SU-DHL-6 (cell line): Measurements from ENCODE around the gene DLST.

Source experiments
- H2AFZ ChIP-seq: fragments of 200-600 bp; sonication (generic); 2 replicates; pipeline ENCODE4 v1.6.1; 2014; ENCODE audit warnings: low read depth, mild to moderate bottlenecking, moderate library complexity, mixed read lengths, antibody characterized with exemption, low read length; ENCODE audit not compliant: severe bottlenecking
- H3F3A ChIP-seq: fragments of 200-600 bp; shearing (Covaris generic); 2 replicates; pipeline ENCODE4 v1.6.0; 2016; ENCODE audit warnings: antibody characterized with exemption, mild to moderate bottlenecking; ENCODE audit not compliant: insufficient read depth
- H3K27ac ChIP-seq: fragments of 200-600 bp; sonication (generic); 2 replicates; pipeline ENCODE4 v1.5.1; 2016; ENCODE audit warnings: low read depth, mild to moderate bottlenecking, low read length, moderate library complexity, mixed read lengths
- H3K27me3 ChIP-seq: fragments of 200-600 bp; sonication (generic), shearing (Covaris generic); 2 replicates; pipeline ENCODE4 v1.6.0; 2014; ENCODE audit warnings: mild to moderate bottlenecking, low read length
- H3K36me3 ChIP-seq: fragments of 200-600 bp; sonication (generic); 2 replicates; pipeline ENCODE4 v1.6.1; 2014; ENCODE audit warnings: mild to moderate bottlenecking, low read length, mixed read lengths
- H3K4me2 ChIP-seq: fragments of 300-600, 200-600 bp; shearing (Covaris generic), sonication (generic); 2 replicates; pipeline ENCODE4 v1.6.0; 2014; ENCODE audit warnings: low read length, low read depth, mild to moderate bottlenecking; ENCODE audit not compliant: poor library complexity, severe bottlenecking
- H3K4me3 ChIP-seq: fragments of 200-600 bp; sonication (generic); 2 replicates; pipeline ENCODE4 v1.5.1; 2014; ENCODE audit warnings: antibody characterized with exemption, low read length, mild to moderate bottlenecking, mixed read lengths; ENCODE audit not compliant: insufficient read depth, poor library complexity, severe bottlenecking
- H3K79me2 ChIP-seq: fragments of 200-600 bp; sonication (generic); 2 replicates; pipeline ENCODE4 v1.6.1; 2014; ENCODE audit warnings: mild to moderate bottlenecking, low read length, moderate library complexity; ENCODE audit not compliant: insufficient read depth
- H3K9ac ChIP-seq: fragments of 200-600 bp; sonication (generic); 2 replicates; pipeline ENCODE4 v1.7.0; 2014; ENCODE audit warnings: mild to moderate bottlenecking, low read length
- H3K9me2 ChIP-seq: fragments of 200-600 bp; sonication (generic); replicated peaks from 2 replicates; pipeline ENCODE4 v1.6.1; 2014; ENCODE audit warnings: low read length; ENCODE audit not compliant: insufficient read depth
- H3K9me3 ChIP-seq: fragments of 200-600 bp; sonication (generic); 2 replicates; pipeline ENCODE4 v1.6.1; 2014; ENCODE audit warnings: low read length, mixed read lengths; ENCODE audit not compliant: insufficient read depth
- H4K20me1 ChIP-seq: fragments of 200-600 bp; sonication (generic); 2 replicates; pipeline ENCODE4 v1.6.1; 2014; ENCODE audit warnings: low read depth, mild to moderate bottlenecking, antibody characterized with exemption, low read length, moderate library complexity, mixed read lengths
- CTCF ChIP-seq: fragments of 200-600 bp; sonication (generic); IDR thresholded peaks from one replicate; pipeline ENCODE4 v1.5.1; 2017; ENCODE audit warnings: antibody characterized with exemption, mild to moderate bottlenecking, low read length, moderate library complexity; ENCODE audit not compliant: insufficient read depth, poor library complexity, severe bottlenecking
- EZH2phosphoT487 ChIP-seq: fragments of 200-600 bp; sonication (generic), shearing (Covaris generic); conservative IDR thresholded peaks from 2 replicates; pipeline ENCODE4 v1.6.1; 2018; ENCODE audit warnings: mild to moderate bottlenecking, antibody characterized with exemption, low read length, moderate library complexity, mixed read lengths

DLST gene

GRCh38 chr14:74945852-74946658 lies 64.3 kb downstream of the DLST start:
- Histone ChIP-seq H3K9me2 (no peaks in the 10 kb centered on the region), H2AFZ (peak overlapping the region; percentile 26), H3K9ac (no peak overlapping the region), H3K4me3 (no peak overlapping the region), H3K27me3 (no peaks in the 10 kb centered on the region), H4K20me1 (no peaks in the 10 kb centered on the region), H3K9me3 (no peaks in the 10 kb centered on the region), H3K36me3 (no peaks in the 10 kb centered on the region), H3K79me2 (no peaks in the 10 kb centered on the region), H3F3A (peaks cover 6% of the 10 kb centered on the region; the same call in 1 of the 2 replicates), H3K27ac (no peak overlapping the region), H3K4me2 (peak overlapping the region; percentile 4)
- TF ChIP-seq CTCF = peak; percentile 82
- no peak for TF ChIP-seq EZH2phosphoT487

DNA sequence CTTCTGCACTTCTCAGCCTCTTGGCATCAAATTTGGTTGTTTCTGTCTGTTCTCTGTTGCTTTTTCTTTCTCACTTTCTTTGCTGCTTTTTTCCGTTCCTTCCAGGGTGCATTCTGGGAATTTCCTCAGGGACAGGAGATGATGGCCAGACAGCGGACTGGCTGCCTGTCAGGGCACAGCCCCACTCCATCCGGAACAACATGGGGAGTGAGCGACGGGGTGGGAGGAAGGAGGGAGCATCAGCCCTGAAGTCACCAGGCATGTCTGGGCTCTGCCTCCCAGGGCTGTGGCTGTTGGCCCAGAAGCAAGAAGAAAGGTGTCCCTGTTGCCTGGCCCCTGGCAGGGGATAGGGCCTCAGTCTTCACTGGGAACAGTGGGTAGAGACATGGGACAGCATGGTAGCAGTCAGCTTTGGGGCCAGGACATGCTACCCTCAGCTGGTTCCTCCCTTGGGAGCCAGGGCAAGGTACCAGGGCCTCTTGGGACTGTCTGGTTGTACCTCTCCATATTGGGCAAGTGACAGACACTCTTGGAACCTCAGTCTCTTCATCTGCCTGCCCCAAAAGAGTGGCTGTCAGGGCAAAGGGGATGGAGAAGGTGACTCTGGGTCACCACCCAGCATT lies 65.1 kb downstream of the DLST start:
- peak overlapping the region; percentile 21 for H2AFZ ChIP-seq
- no peaks in the 10 kb centered on the region for H3K27me3 ChIP-seq
- H3K9me2 ChIP-seq = no peaks in the 10 kb centered on the region
- no peaks in the 10 kb centered on the region for H3K79me2 ChIP-seq
- TF ChIP-seq CTCF (no peak), EZH2phosphoT487 (no peak)
- no peak overlapping the region for H3K4me2 ChIP-seq
- H3K36me3 ChIP-seq = no peaks in the 10 kb centered on the region
- H3K27ac ChIP-seq = no peak overlapping the region
- peaks cover 6% of the 10 kb centered on the region; the same call in 1 of the 2 replicates for H3F3A ChIP-seq
- no peak overlapping the region for H3K4me3 ChIP-seq
- H3K9ac ChIP-seq = no peak overlapping the region
- H4K20me1 ChIP-seq = no peaks in the 10 kb centered on the region
- H3K9me3 ChIP-seq = no peaks in the 10 kb centered on the region

- H3K4me2 ChIP-seq = no peak overlapping the region
- H3K4me3 ChIP-seq = no peak overlapping the region
- no peaks in the 10 kb centered on the region for H4K20me1 ChIP-seq
- H3K9me3 ChIP-seq = no peaks in the 10 kb centered on the region
- H3K36me3 ChIP-seq = no peaks in the 10 kb centered on the region
- no peak overlapping the region for H2AFZ ChIP-seq
- H3K9ac ChIP-seq = no peak overlapping the region
- H3K27me3 ChIP-seq = no peaks in the 10 kb centered on the region
- H3K79me2 ChIP-seq = no peaks in the 10 kb centered on the region
- no peak overlapping the region for H3K27ac ChIP-seq
- TF ChIP-seq CTCF (no peak), EZH2phosphoT487 (no peak)
- H3F3A ChIP-seq = peaks cover 6% of the 10 kb centered on the region; the same call in 1 of the 2 replicates
- H3K9me2 ChIP-seq = no peaks in the 10 kb centered on the region
Observed at GRCh38 chr14:74947353-74948227, 65.9 kb downstream of the DLST start.
